ENCODE measurements around the gene EXOC8. TPM values are rescaled to one million over a fixed set of nuclear protein-coding genes. Genes with fewer than 3 reads are reported as not detected.

The EXOC8 gene
- total and polyA plus RNA-seq, 2 of the 8 experiments (the other 6 are each of a cell fraction or from before 2014, with no cell fraction given) = 2.0 to 9.8 TPM

- H4K91ac ChIP-seq (replicated peaks; ENCODE audit: insufficient read length, low read length) = no peak overlapping the region
- peaks cover 0 to 2% of the 10 kb centered on the region in 2 experiments for H4K20me1 ChIP-seq (replicated peaks in 1 of 2; ENCODE audit: control insufficient read depth in 1 of 2, insufficient read depth in 2 of 2, low read length in 2 of 2)
- no peak overlapping the region for H2AFZ ChIP-seq (ENCODE audit: low read length)
- no peak overlapping the region for H2BK120ac ChIP-seq (replicated peaks; ENCODE audit: low read depth, low read length)
- H3K4ac ChIP-seq (replicated peaks; ENCODE audit: insufficient read length, low read depth, low read length) = no peak overlapping the region
- no peaks in the 10 kb centered on the region for H3K23me2 ChIP-seq (ENCODE audit: low read depth, low read length)
- H3K36me3 ChIP-seq (ENCODE audit: control insufficient read depth in 2 of 4, insufficient read depth in 4 of 4, low read length in 3 of 4) = peaks cover 3 to 32% (median 14%) of the 10 kb centered on the region in 4 experiments; a peak in 7 of 8 replicates
- ChIA-PET CTCF (ENCODE audit: partially characterized antibody) (no interaction called here), POLR2A (ENCODE audit: partially characterized antibody) (no interaction called here)
- no peak overlapping the region for H3K4me2 ChIP-seq (ENCODE audit: insufficient read depth in 1 of 2, low read depth in 2 of 2, low read length in 2 of 2)
- H2BK15ac ChIP-seq (ENCODE audit: low read length) = no peak overlapping the region
- DNase-seq (ENCODE audit: low read depth in 1 of 2, low spot score in 2 of 2) = no peak
- no peak overlapping the region for H4K5ac ChIP-seq (ENCODE audit: insufficient read length, low read depth, low read length)
- no peak overlapping the region for H3K18ac ChIP-seq (ENCODE audit: extremely low read depth, low read length)
- H3K23ac ChIP-seq (ENCODE audit: insufficient read length) = no peak overlapping the region
- no peak overlapping the region for H3K4me3 ChIP-seq (ENCODE audit: extremely low read depth in 1 of 4, insufficient read depth in 2 of 4, low read depth in 3 of 4, low read length in 4 of 4)
- H3K79me2 ChIP-seq (ENCODE audit: control insufficient read depth in 1 of 2, insufficient read depth in 2 of 2, low read length in 2 of 2) = no peaks in the 10 kb centered on the region
- H2BK5ac ChIP-seq (ENCODE audit: low read depth, low read length) = no peak overlapping the region
- no peaks in the 10 kb centered on the region for H3K27me3 ChIP-seq (replicated peaks in 1 of 4; ENCODE audit: control insufficient read depth in 3 of 4, extremely low read depth in 1 of 4, insufficient read depth in 3 of 4, low read length in 3 of 4)
- no peaks in the 10 kb centered on the region for H3K9me3 ChIP-seq (ENCODE audit: insufficient read depth in 2 of 2, low read depth in 1 of 2, low read length in 1 of 2)
- no peak overlapping the region for H3K56ac ChIP-seq (replicated peaks; ENCODE audit: insufficient read length, low read depth, low read length)
- 82% methylated on average over 2 of the region's 2 CpGs; no CpG with 5 or more reads in 1 of the 2 experiments for WGBS, 2 experiments (ENCODE audit: extremely low coverage in 1 of 2, insufficient coverage in 1 of 2, insufficient read length in 1 of 2, insufficient replicate concordance in 2 of 2, low coverage in 1 of 2, low lambda C conversion rate in 2 of 2, missing lambda C conversion rate in 1 of 2)
- H4K8ac ChIP-seq (ENCODE audit: extremely low read depth, insufficient read depth, low read length) = no peak overlapping the region
- no peaks in the 10 kb centered on the region for H3K79me1 ChIP-seq (ENCODE audit: low read depth, low read length)
- H2AK5ac ChIP-seq (ENCODE audit: low read depth, low read length) = no peak overlapping the region
- FAIRE-seq = no peak
- H3K27ac ChIP-seq (ENCODE audit: low read depth, low read length) = no peak overlapping the region
- H3K14ac ChIP-seq (ENCODE audit: insufficient read length) = no peak overlapping the region
- no peak for TF ChIP-seq USF2 (IDR thresholded peaks at IDR 0.05; ENCODE audit: low read length)
- TF ChIP-seq RNF2 (IDR thresholded peaks at IDR 0.05; ENCODE audit: borderline replicate concordance, low read depth, low read length, missing control alignments, poor library complexity, severe bottlenecking) = no peak
- TF ChIP-seq SIX5 (IDR thresholded peaks at IDR 0.05; ENCODE audit: low read depth, low read length) = no peak
- TF ChIP-seq KDM5A (IDR thresholded peaks at IDR 0.05; ENCODE audit: low read length) = no peak
- no peak for TF ChIP-seq GTF2F1 (IDR thresholded peaks at IDR 0.05; ENCODE audit: borderline replicate concordance, low read depth, low read length)
- TF ChIP-seq SUZ12 (IDR thresholded peaks at IDR 0.05; ENCODE audit: low read length) = no peak
- no peak for TF ChIP-seq JUN (IDR thresholded peaks at IDR 0.05; ENCODE audit: low read depth, low read length)
- no peaks in the 10 kb centered on the region for H3K4me1 ChIP-seq (replicated peaks in 1 of 4; ENCODE audit: control insufficient read depth in 3 of 4, insufficient read depth in 4 of 4, low read length in 3 of 4)
- no peak overlapping the region for H2BK20ac ChIP-seq (ENCODE audit: low read length)
- H3K9ac ChIP-seq (replicated peaks in 1 of 4; ENCODE audit: extremely low read depth in 1 of 4, low read depth in 3 of 4, low read length in 3 of 4) = no peak overlapping the region
- no peak overlapping the region for H2BK12ac ChIP-seq (ENCODE audit: low read depth, low read length)
These were observed 15.4 kb upstream of the EXOC8 start for GRCh38 chr1:231353086-231353485.
